NCI-H2029 (cell line): Measurements from ENCODE around the gene MRTFA.
"Not testable (repeated sequence)": the region's sequence is repeated elsewhere in the genome, so short reads cannot be mapped to it uniquely, and the experiment has no call there.

ENCODE experiments used
- DNase-seq: peaks from one replicate; lab custom pipeline; 2025; lab: John Stamatoyannopoulos, UW

MRTFA gene

DNA sequence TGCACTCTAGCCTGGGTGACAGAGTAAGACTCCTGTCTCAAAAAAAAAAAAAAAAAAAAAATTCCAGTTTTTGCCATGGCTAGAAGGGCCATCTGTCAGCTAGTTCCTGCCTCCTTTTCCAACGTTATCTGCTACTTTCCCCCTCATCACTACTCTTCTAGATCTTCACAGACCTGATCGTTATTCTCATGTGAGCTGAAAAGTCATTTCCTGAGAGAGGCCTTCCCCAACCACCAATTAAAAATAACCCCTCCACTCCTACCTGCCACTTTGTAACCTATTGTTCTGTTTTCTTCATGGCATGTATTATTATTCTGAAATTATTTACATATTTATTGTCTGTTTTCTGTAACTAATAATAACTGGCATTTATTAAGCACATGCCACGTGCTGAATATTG, 241.9 kb downstream of the MRTFA start:
- DNase-seq: no peak

DNA sequence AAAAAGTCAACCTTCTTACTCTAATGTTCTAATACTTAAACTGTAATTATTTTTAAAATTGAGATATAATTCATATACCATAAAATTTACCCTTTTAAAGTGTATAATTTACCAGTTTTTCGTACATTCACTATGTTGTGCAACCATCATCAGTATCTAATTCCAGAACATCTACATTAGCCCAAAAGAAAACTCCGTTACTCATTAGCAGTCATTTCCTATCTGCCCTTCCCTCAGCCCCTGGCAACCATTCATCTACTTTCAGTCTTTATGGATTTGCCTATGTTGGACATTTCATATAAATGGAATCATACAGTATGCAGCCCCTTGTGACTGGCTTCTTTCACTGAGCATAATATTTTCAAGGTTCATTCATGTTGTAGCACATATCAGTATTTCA, 243.9 kb downstream of the MRTFA start:
- DNase-seq: no peak

DNA sequence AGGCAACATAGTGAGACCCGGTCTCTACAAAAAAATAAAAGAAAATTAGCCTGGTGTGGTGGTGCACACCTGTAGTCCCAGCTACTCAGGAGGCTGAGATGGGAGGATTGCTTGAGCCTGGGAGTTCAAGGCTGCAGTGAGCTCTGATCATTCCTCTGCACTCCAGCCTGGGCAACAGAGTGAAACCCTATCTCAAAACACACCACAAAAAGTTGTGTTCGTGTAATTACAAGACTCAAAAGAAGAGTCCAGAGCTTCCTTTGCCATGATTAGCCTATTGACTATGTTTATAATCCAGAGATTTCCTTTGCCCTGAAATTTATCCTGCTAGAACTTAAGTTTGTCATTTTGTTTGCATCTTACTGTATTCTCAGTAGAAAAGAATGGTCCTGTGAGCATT, 245.1 kb downstream of the MRTFA start:
- no peak for DNase-seq

DNA sequence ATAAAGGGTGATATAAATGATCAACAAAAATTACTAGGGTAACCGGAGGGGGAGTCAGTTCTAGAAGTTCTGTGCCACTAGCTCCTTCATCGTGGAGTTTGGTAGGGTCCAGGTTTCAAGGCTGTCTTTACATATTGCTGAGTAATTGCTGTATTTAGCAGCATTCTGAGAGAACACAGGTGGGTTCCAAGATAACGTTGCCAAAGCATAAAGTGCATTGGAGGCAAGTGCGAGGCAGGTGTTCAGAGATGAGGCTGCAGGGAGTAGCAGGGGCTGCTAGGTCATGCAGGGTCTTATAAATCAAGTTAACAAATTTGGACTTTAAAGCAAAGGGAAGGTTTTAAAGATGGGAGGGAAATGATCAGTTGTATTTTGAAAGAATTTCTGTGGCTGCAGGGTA, 248.3 kb downstream of the MRTFA start:
- no peak for DNase-seq

DNA sequence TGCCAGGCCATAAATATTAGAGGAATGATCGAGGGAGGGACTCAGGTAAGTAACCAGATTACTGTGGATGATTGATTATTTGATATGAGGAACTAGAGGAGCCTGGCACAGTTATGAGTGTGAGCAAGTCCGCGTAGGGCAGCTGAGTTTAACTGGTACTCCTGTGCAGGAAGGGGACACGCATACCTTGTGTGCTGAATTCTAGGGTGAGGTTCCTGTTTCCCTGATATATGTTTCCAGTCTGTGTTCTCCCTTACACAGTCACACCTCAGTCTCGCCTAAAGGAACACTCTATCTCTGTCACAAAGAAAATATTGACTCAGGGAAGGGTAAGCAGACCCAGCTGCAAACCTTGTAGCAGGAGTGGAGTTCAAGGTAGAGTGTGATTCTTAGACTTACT, 248.8 kb downstream of the MRTFA start:
- no peak for DNase-seq

DNA sequence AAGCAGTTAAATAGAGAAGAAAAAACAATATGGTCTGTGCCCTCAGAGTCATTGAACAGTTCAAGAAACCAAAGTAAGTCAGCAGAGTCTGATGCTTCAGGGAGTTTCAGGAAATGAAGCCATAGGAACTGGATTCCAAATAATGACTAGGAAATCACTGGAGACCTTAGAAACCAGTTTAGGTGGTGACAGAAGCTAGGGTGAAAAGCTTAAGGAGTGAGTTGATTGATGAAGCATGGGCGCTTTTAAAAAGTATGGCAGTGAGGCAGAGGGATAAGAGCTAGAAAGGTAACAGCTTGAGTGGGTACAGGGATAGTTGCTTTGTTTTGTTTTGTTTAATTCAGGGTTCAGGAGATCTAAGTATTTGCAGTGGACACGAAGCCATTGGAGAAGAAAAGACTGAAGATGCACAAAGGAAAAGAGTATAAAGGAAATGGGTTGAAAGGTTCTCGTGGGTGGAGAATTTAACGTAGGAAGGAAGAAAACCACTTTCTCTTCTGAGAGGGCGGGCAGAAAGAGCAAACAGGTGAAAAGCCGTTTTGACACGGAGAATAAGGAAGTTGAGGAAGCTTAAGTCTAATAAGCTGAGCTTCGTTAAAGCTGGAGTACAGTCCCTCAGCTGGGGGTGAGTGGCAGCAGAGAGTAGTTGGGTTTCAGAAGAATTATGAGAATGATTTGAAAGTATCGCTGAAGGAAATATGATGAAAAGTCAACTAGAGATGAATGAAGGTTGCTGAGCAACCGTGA, 251.3 kb downstream of the MRTFA start:
- DNase-seq: no peak

DNA sequence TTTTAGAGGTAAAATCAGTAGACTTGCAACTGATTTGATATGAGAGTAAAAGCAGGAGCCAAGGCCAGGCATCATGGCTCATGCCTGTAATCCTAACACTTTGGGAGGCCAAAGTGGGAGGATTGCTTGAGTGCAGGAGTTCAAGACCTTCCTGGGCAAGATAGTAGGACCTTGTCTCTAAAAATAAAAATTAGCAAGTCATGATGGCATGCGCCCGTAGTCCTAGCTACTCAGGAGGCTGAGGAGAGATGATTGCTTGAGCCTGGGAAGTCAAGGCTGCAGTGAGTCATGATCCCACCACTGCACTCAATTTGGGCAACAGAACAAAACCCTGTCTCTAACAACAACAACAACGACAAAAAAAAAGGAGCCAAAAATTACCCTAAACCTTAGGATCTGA, 252.6 kb downstream of the MRTFA start:
- no peak for DNase-seq

DNA sequence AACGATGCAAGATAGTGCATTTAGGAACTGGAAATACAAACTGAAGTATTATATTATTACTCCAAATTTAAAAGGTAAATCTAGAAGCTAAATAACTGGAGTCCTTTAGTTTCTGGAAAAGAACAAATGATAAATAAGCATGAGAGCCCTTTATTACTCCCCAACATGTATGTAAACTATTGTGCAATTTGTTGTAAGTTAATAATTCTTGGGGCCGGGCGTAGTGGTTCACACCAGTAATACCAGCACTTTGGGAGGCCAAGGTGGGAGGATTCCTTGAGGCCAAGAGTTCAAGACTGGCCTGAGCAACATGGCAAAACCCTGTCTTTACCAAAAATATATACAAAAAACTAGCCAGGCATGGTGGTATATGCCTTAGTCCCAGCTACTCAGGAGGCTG, 255.1 kb downstream of the MRTFA start:
- DNase-seq: no peak

DNA sequence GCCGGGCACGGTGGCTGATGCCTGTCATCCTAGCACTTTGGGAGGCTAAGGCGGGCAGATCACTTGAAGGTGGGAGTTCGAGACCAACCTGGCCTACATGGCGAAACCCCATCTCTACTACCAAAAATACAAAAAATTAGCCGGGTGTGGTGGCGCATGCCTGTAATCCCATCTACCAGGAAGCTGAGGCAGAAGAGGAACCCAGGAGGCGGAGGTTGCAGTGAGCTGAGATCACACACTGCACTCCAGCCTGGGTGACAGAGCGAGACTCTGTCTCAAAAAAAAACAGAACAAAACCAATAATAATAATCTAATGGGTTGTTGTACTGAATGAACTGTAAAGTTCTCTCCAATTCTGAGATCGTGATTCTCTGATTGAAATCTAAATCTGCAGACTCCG, 258.1 kb downstream of the MRTFA start:
- DNase-seq: not testable (repeated sequence)

DNA sequence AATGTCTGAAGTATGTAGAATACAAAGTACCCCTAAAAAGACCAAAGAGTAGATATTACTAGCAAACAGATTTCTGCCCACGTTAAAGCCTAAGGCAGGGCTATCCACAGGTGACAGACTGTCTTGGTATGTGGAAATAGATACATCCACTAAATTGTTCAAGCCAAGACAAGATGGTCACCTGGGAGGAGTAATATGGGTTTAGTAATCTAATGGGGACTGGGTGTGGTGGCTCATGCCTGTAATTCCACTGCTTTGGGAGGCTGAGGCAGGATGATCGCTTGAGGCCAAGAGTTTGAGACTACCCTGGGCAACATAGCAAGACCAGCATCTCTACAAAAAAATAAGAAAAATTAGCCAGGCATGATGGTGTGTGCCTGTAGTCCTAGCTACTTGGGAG, 258.6 kb downstream of the MRTFA start:
- DNase-seq: no peak

DNA sequence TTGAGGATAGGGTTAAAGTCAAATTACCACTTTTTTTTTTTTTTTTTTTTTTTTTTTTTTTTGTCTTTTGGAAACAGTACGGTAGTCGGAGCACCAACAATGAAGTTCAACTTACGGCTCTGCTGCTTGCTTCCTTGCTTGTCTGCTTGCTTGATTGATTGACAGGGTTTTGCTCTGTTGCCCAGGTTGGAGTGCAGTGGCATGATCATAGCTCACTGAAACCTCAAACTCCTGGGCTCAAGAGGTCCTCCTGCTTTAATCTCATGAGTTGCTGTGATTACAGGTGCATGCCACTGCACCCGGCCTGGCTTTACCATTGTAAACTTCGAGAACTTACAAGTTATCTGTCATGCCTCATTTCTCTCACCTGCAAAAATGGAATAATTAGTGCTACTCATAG, 260.4 kb downstream of the MRTFA start:
- DNase-seq: no peak

DNA sequence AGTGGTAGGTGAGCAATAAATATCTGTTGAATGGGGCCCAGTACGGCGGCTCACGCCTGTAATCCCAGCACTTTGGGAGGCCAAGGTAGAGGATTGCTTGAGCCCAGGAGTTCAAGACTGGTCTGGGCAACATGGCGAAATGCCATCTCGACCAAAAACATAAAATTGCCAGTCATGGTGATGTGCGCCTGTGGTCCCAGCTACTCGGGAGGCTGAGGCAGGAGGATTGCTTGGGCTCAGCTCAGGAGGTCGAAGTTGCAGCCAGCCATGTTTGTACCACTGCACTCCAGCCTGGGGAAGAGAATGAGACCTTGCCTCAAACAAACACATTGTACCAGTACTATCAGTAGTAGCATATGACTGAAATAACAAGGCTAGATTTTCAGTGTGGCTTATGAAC, 262.0 kb downstream of the MRTFA start:
- DNase-seq: no peak

DNA sequence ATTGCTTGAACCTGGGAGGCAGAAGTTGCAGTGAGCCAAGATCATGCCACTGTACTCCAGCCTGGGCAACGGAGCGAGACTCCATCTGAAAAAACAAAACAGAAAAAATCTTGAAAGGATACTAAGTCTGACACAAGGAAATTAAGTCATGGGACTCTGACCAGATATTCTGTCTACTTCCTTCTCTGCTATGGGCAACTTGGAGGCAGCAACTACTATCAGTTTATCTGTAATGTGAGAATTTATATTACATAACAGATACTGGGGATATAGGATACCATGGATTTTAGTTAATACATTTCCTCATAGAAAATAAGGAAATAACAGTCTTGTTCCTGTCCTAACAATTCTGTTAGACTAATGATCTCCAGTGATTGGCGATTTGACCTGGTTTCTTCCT, 267.7 kb downstream of the MRTFA start:
- DNase-seq: no peak

DNA sequence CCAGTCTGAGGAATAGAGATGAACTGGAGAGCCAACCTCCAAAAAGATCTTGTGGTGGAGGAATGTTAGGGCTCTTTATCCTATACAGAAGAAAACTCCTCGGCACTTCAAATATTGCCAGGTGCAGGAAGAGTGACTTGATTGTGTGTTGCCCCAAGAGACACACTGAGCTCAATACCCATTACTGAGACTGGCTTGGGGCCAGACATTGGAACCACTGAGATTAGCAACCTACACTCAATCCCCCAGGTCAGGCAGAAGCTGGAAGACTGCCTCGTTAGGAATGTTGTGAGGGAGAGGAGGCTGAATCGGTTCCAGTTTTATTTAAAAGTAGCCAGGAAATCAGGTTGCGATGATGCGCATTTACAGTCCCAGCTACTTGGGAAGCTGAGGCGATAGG, 268.5 kb downstream of the MRTFA start:
- no peak for DNase-seq

DNA sequence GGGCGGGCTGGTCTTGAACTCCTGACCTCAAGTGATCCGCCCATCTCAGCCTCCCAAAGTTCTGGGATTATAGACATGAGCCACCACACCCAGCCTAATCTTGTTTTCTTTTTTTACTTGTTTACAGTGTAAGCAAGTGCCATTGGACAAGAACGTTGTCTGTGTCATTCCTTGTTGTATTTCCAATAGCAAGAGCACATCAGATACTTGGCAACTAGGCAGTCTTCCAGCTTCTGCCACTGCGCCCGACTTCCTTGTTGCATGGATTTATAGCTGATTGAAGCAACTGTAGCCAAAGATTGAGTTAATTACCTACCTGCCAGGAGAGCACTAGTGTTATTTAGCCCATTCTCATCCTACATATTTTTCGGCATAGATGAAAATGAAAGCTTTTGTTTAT, 269.2 kb downstream of the MRTFA start:
- no peak for DNase-seq

DNA sequence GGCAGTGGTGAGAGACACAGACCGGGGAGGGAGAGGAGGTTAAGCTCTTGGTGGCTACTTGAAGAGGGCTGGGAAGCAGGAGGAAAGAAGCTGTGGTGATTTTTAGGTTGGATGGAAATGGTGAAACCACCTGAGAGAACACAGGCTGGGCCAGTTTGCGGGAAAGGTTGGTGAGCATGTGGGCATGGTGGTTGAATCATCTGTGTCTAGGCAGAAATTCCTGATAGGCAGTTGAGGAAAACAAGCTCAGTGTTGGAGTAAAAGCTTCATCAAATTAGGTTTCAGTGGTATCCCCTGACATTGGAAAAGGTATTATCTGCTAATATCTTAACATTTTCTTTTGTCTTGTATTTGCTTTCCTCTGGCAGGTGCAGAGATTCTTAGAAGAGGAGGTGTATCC, 270.5 kb downstream of the MRTFA start:
- DNase-seq: no peak

DNA sequence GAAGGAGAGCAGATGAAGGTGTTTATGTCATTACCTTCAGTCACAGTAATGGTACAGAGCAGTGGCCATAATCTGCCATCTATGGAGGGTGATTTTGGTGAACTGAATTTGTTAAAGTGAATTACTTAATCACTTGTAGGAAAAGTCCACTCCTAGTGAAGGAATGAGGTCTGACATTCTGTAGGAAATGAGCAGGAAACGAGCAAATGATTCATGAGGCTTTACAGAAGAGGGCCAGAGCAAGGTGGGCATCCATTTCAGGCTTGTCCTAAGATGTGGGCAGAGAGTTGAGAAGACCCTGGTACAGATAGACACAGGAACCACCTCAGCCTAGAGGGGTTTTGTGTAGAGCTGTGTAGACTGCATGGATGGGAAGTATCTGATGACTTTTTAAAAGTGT, 272.1 kb downstream of the MRTFA start:
- DNase-seq: no peak

DNA sequence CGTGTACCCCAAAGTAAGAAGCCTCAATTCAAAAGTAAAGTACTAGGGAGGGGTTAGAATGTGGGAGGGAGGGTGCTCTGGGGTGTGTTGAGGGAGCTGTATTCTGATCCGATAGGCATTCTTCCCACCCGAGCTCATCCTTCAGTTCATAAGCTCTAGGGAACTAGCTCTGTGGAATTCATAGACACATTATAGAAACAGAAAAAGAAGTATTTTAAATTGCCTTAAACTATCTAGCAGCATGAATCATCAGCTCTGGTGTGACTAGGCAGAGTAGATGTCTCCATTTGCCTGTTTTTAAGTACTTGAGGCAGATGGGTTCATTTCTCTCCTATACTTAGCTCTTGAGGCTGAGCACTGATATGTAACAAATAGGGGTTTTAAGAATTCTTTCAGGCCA, 273.5 kb downstream of the MRTFA start:
- no peak for DNase-seq

DNA sequence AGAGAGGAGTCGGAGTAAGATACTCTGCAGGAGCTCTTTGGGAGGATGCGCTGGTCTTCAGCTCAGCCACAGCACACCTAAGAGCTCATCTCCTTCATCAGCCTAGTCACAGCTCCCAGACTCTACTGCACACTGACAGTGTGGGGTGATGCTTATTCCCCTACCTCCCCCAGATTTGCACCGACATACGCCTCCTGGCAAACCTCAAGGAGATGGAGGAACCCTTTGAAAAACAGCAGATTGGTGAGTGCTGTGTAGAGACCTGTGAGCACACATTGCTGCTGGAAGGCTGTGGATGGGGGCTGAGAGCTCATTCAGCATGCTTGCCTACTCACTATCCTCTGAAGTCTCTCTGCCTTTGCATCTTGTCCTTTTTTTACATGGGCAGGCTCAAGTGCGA, 275.4 kb downstream of the MRTFA start:
- no peak for DNase-seq
